Cardiac septum (tissue), 1 donor: ENCODE data around the gene CTNNBIP1. TPM values are rescaled to one million over a fixed set of nuclear protein-coding genes. Genes with fewer than 3 reads are reported as not detected.
"Not testable (repeated sequence)": the region's sequence is repeated elsewhere in the genome, so short reads cannot be mapped to it uniquely, and the experiment has no call there.

Experiments
- DNase-seq: peaks from one replicate; pipeline ENCODE4 v3.0.0-alpha.2; 2020; ENCODE audit warnings: low spot score
- intact Hi-C: fragments of 100-400 bp; cut with DNase I; formaldehyde crosslinking; loops from one replicate; pipeline ENCODE4 v1.14.0; 2022
- long read RNA-seq: library from polyadenylated mRNA; unstranded; transcript quantifications from one replicate; pipeline ENCODE4 v2.0.0, GENCODE V29; 2021
- total RNA-seq: library from RNA; stranded (reverse); fragmentation: NEBNext Ultra II Directional; extraction: Animal tissue kit (Norgen Biotek cat#: 25700); gene quantifications from one replicate; pipeline ENCODE4 v1.2.1, GENCODE V29; 2021
- donor health status: DM: no; HTN: no; CAD: no.

The CTNNBIP1 gene, protein sequence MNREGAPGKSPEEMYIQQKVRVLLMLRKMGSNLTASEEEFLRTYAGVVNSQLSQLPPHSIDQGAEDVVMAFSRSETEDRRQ
- 19.3 TPM for total RNA-seq
- long read RNA-seq, transcript CTNNBIP1-204 (5 exons, 1,206 nt): major isoform, 45 of 66 reads
- long read RNA-seq, partial matches to known transcripts: 2 of 66 reads
- long read RNA-seq, other reads (novel, unspliced or antisense): 19 of 66 reads

DNA sequence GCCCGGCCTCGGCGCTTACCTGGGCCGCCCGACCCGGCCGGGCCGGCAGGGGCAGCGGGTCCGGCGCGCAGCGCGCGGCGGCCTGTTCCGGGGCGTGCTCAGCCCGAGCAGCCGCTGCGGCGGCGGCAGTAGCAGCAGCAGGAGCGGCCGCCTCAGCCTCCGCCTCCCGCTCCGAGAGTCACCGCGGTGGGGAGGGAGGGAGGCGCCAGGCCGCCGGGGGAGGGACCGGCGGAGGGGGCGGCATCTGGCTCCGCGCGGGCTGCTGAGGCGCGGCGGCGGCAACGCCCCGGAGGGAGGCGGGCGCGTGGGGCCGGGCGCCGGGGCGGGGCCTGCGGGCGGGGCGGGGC lies at the start of gene CTNNBIP1:
Gene CTNNBIP1 (minus strand): TSS at position 194 of the 347 bp plus-strand sequence. CDS start 38,205 bp downstream, outside the sequence.
- intact Hi-C loops: loop anchor here (2.0 kb wide), 2 partner anchors 33 to 35 kb away; partner anchors contain the start of genes LZIC and NMNAT1
- DNase-seq: no peak

DNA sequence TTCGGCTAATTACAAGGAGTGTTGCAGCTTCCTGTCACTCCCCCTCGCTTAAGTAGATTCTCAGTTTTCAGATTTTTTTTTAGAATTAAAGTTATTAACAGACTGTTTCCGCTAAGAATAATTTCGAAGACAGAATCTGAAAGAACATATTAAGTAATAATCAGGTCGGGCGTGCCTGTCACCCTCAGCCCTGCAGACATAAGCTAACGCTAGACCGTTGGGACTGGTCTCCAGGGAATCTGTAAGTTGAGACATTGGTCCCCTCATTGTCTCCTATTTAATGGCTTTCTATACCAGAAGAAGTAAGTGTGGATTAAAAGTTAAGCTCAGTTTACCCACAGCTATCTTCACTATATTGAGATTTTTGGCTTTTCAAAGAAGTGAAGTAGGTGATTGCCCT lies 47.7 kb upstream of the CTNNBIP1 start:
- DNase-seq: no peak
- intact Hi-C loops: no loop called here

- intact Hi-C loops: loop anchor here (10.0 kb wide), 1 partner anchor 478 kb away; no protein-coding TSS in a partner anchor
- no peak for DNase-seq
Observed at GRCh38 chr1:9946315-9946714, 36.2 kb upstream of the CTNNBIP1 start.

DNA sequence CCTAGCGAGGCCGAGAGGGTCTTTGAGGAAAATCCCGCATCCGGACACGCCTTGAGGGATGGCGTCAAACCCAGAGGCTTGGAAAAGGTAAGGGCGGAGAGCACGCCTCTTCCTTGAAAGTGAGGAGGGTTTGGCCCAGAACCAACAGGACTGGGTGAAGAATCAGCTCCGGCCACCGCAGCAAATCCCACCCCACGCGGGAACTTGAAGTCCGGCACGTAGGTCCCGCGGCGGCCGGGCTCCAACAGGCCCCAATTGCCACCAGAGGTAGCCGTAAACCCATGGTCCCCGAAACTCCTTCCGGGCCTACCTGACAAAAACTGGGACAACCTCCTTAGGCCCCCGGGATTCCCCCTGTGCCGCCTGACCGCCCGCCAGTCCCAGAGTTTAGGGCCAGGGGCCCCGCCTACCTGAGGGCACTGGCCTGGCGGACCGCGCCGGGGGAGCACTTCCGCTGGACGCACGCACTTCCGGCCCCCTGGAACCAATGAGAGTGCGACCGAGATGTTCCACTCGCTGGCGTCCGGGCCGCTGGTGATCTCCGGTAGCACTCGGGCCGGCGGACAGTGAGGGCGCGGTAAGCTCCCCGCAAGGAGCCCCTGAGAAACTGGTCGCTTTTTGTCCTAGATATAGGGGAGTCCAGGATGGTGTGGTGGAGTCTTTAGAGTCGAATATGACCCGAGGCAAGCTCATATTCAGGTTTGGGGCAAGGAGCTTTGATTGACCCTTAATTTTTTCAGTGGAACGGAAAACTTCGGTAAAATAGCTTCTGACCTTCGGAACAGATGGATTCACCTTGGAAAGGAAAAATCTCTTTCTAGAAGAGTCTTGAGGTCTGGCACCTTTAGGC lies 33.1 kb upstream of the CTNNBIP1 start, which contains the start of the genes LZIC and NMNAT1:
Gene LZIC (minus strand): TSS at position 453 of the 850 bp plus-strand sequence. CDS start 6,772 bp downstream, outside the sequence.
Gene NMNAT1 (plus strand): TSS at position 537 of the 850 bp plus-strand sequence. CDS start 28,599 bp downstream, outside the sequence.
- peak; percentile 97 for DNase-seq
- intact Hi-C loops: loop anchor here (2.0 to 10.0 kb wide), 5 partner anchors 32 to 482 kb away; partner anchors contain the start of genes CTNNBIP1 and UBE4B

DNA sequence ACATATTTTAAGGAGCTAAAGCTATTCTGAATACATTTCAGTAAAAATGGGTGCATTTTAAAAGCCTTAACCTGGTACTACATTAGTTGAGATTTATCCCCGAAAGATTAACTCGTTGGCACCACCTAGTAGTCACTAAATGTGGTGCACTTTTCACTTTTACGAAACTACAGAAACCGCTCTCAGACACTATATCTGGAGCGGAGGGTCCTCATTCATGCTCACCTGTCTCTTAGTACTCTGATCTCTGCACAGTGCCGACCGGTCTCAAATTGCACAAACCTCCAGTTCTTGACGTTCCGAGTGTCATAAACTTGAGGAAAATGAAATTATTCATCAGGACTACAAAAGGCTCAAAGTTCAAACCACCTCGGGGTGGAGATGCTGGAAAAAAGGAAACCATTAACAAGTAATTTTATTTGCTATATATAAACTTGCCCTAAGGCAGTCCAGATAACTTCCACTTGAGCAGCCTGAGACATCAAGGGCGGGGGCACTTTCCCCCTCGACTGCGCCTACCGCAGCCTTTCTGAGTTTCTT lies 32.4 kb upstream of the CTNNBIP1 start:
- intact Hi-C loops: loop anchor here (2.0 to 10.0 kb wide), 5 partner anchors 32 to 482 kb away; partner anchors contain the start of genes CTNNBIP1 and UBE4B
- no peak for DNase-seq

DNA sequence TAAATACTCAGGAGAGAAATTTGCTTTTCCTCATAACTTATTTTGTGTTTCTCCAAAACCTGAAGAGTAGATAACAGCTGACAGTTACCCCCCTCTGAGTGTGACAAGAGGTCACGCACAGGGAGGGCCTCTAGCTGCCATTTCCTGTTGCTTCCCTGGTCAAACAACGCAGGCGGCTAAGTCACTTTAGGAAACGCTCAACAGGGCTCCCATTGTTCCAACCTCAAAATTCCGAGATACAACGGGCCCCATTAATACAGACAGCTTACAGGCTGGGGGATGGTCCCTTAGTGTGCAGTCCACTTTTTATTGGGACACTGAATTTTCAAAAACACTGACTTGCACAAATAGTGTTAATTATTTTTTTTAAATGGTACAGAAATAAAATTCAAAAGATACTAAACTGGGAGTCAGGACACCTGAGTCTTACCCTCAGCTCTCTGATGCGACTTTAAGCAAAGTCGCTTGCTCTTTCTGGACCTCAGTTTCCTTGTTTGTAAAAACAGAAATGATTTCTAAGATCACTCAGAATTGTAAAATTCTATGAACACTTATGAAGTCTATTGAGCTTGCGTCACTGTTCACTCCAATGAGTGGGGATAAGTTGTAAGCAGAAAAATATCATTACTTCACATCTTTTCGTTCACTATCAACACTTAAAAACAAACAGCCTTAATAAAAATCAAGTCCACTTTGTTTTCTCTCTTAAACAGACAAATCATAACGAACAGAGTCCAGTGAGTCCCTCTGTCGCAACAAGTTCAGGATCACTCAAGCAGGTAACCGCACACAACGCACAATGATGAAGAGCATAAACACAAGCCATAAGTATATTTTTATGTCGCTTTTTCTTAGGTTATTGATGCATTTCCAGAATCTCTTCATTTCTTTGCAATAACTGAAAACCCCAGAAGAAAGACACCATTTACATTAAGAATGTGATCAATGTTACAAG lies 19.6 kb upstream of the CTNNBIP1 start:
- no peak for DNase-seq
- intact Hi-C loops: no loop called here

GRCh38 chr1:9927259-9927658 lies 17.2 kb upstream of the CTNNBIP1 start:
- intact Hi-C loops: no loop called here

DNA sequence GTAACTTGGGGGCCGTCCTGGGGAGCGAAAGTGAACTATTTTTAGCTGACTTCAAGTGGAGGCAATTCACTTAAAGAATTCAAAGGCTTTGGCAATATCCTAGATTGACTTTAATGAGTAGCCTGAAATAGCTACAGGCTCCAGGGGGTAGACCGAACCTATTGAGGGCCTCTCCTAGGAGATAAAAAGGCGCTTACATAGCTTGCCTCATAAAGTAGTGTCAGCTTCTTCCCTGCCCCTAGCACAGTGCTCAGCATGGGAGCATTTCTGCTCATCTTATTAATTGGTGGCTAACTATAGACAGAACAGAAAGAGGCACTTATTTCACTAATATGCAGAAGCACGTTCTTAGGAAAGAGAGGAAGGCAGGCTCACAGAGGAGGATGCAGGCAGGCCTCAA lies 12.3 kb upstream of the CTNNBIP1 start:
- intact Hi-C loops: no loop called here
- no peak for DNase-seq

More at GRCh38 chr1:9927259-9927658, 17.2 kb upstream of the CTNNBIP1 start:
- no peak for DNase-seq

- intact Hi-C loops: no loop called here
- DNase-seq: no peak
Observed at GRCh38 chr1:9920606-9921005, 10.5 kb upstream of the CTNNBIP1 start.

DNA sequence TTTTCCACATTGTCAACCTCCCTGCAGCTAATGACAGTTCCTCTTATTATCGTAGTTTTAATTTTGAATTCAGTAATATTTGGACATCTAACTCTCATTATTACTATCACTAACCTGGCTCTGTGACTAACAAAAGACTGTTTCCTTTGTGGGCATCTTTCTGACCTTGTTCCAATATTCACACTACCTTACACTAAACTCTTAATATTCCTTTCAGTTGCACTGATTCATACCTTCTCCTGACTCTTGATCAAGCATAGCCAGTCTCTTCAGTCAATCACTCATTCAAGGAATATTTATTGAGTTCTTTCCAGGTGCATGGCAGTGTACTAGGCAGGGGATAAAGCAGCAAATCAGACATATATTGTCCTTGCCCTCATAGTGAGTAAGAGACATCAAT lies 7.8 kb upstream of the CTNNBIP1 start:
- intact Hi-C loops: no loop called here

GRCh38 chr1:9917495-9917894 lies 7.4 kb upstream of the CTNNBIP1 start:
- intact Hi-C loops, DNase-seq: not testable (repeated sequence)

More for the DNA sequence above, 7.8 kb upstream of the CTNNBIP1 start:
- no peak for DNase-seq

DNA sequence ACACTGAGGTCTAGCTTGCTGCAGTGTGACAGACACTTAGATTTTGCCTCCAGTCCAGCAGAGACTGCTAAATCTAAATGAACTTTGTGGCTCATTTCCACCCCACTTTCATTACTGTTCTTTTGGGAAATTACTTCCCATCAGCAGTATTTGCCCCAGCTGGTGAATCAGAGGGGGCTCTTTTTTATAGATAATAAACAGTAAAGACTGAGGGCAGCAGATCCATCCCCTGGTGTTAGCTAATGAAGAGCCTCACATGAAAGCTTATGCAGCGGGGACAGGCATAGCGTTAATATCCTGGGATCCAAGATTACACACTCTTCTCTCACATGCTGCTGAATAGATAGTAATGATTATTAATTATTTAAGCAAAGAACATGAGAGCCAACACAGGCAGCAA lies 6.4 kb upstream of the CTNNBIP1 start:
- DNase-seq: no peak
- intact Hi-C loops: no loop called here

GRCh38 chr1:9914610-9914937 lies 4.5 kb upstream of the CTNNBIP1 start:
- no peak for DNase-seq
- intact Hi-C loops: loop anchor here (1.0 kb wide), 1 partner anchor 39 kb away; no protein-coding TSS in a partner anchor

GRCh38 chr1:9912264-9912936 lies 2.3 kb upstream of the CTNNBIP1 start:
- intact Hi-C loops: no loop called here
- no peak for DNase-seq

- peak; percentile 100 for DNase-seq
- intact Hi-C loops: loop anchor here (2.0 kb wide), 2 partner anchors 32 to 36 kb away; partner anchors contain the start of genes LZIC and NMNAT1
Observed at GRCh38 chr1:9910423-9911178, 532 bp upstream of the CTNNBIP1 start.

DNA sequence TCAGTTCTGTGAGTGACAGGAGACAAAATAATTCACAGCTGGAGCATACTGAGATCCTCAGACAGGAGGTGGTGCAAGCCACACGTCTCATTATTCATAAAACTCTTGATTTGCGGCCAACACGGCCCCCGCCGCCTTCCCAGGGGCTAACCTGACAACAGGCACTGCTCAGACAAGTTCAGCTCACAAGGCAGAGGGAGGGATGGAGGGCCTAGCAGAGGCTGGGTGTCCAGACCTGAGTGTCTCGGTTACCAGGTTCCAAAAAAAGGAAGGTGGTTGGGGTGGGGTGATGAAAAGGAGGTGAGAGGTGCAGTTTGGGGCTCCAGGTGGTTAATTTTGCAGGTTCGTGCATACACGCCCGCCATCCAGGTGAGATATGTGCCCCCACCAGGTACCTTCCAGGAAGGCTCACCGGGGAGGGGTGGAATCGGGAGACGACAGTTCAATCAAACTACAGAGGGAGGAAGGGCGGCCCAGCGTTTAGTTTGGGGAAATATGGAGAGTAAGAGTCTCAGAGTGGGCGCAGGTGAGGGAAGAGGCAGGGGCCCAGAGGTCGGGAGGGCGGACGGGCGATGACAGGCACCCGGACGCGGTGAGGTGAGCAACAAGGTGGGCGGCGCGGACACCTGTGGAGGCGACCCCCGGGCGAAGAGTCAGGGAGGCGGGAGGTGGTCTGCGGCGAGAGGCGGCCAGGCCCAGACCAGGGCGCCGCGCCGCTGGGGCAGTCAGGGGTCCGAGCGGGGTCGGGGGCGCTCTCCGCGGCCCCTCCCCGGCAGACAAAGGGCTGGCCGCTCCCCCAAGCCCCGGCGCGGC lies 629 bp downstream of the CTNNBIP1 start:
- intact Hi-C loops: loop anchor here (2.0 kb wide), 2 partner anchors 33 to 35 kb away; partner anchors contain the start of genes LZIC and NMNAT1
- DNase-seq: no peak

DNA sequence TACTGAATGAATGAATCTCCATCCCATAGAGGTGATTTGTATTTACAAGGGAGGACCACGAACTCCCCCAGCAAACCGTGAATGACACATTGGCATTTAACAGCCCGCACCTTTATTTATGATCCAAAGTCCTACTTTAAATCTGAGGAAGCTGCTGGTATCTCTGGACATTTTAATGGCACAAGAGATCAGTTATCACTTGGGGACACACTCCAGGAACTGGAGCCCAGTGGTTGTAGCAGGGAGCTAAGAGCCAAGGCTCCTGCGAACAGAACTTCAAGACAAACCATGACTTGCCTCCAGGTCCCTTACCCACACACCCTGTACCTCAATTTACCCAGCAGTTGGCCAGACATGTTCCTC lies 1.2 kb downstream of the CTNNBIP1 start:
- no peak for DNase-seq
- intact Hi-C loops: no loop called here
